ENCODE results near the gene SIM2.

SIM2 gene

DNA sequence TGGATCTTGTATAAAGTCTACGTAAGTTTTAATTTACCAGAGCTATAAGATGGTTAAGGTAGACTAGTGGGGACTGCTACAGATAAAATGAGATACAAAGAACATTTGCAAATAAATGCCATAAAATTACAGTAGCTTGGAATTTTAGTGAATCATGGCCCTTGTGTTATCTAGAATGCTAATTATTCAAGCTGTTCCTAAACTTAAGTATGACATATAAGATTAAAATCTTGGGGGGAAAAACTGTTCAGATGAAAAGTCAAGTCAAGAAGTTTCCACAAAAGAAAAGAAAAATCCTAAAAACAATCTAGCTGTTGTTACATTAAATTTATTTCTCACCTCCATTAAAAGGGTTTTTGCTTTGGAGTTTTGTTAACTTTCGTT is 51.7 kb downstream of the SIM2 start:
- no peaks in the 10 kb centered on the region for H3K36me3 ChIP-seq (replicated peaks)
- DNase-seq, result no peak
- TF ChIP-seq, protein P1, sequence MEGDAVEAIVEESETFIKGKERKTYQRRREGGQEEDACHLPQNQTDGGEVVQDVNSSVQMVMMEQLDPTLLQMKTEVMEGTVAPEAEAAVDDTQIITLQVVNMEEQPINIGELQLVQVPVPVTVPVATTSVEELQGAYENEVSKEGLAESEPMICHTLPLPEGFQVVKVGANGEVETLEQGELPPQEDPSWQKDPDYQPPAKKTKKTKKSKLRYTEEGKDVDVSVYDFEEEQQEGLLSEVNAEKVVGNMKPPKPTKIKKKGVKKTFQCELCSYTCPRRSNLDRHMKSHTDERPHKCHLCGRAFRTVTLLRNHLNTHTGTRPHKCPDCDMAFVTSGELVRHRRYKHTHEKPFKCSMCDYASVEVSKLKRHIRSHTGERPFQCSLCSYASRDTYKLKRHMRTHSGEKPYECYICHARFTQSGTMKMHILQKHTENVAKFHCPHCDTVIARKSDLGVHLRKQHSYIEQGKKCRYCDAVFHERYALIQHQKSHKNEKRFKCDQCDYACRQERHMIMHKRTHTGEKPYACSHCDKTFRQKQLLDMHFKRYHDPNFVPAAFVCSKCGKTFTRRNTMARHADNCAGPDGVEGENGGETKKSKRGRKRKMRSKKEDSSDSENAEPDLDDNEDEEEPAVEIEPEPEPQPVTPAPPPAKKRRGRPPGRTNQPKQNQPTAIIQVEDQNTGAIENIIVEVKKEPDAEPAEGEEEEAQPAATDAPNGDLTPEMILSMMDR (IDR thresholded peaks at IDR 0.05; ENCODE audit: low read depth, low read length, missing control alignments), result no peak

DNA sequence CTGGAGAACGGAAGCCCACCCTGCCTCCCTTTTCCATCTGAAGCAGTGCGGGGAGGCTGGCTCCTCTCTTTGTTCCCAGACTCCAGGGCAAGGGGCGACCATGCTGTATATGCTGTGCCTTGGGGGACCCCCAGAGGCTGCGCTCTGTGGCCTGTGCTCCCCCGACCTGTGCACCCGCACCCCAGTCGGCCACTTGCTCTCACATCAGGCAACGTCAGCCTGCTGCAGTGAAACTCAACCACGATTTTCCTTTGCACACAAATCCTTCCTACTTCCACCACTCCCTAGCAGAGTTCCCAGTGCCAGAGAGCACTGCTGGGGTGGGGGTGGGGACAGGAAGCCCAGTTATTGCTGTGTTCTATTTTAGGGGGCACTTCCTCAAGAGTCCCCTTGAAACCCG is 52.5 kb downstream of the SIM2 start:
- Histone ChIP-seq H3K27me3 (replicated peaks) (no peaks in the 10 kb centered on the region), H3K4me3 (ENCODE audit: low read depth, low read length) (no peak overlapping the region), H3K36me3 (replicated peaks) (no peaks in the 10 kb centered on the region), H3K27ac (no peak overlapping the region)
- TF ChIP-seq, protein P1 (IDR thresholded peaks at IDR 0.05; ENCODE audit: low read depth, low read length, missing control alignments), result no peak
- in situ Hi-C loops (cut with HindIII; ENCODE audit: low pct_ligation_motif_present, low sequenced_read_pairs), result no loop called here
- DNase-seq, result no peak

More for the DNA sequence above, 51.7 kb downstream of the SIM2 start:
- Histone ChIP-seq H3K4me3 (ENCODE audit: low read depth, low read length) (no peak overlapping the region), H3K27ac (peak overlapping the region; percentile 43), H3K27me3 (replicated peaks) (no peaks in the 10 kb centered on the region)
- in situ Hi-C loops (cut with HindIII; ENCODE audit: low pct_ligation_motif_present, low sequenced_read_pairs), result no loop called here

DNA sequence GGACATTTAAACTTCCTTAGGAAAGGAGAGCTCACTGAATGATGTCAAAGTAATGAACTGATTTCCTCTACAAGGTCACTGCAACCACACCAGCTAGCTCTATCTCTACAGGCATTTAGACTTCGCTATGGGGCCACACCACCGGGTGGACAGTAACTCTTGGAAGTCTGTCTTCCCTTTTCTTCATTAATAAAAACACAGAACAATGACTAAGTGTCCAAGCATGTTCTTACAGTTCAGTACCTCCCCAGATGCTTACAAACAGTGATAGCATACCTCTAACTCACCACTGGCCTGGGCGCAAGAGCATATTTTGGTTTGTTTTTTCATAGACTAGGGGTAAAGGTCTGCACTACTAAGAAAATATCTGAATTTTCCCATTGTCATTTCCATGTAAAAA is 54.6 kb downstream of the SIM2 start:
- in situ Hi-C loops (cut with HindIII; ENCODE audit: low pct_ligation_motif_present, low sequenced_read_pairs), result no loop called here
- Histone ChIP-seq H3K36me3 (replicated peaks) (no peaks in the 10 kb centered on the region), H3K27me3 (replicated peaks) (no peaks in the 10 kb centered on the region), H3K4me3 (ENCODE audit: low read depth, low read length) (no peak overlapping the region), H3K27ac (peak overlapping the region; percentile 72)
- peak; percentile 82 for DNase-seq
- TF ChIP-seq, protein P1 (IDR thresholded peaks at IDR 0.05; ENCODE audit: low read depth, low read length, missing control alignments), result no peak

GRCh38 chr21:36754241-36754898 is 55.5 kb downstream of the SIM2 start:
- peak; percentile 28 for DNase-seq
- Histone ChIP-seq H3K4me3 (ENCODE audit: low read depth, low read length) (no peak overlapping the region), H3K36me3 (replicated peaks) (no peaks in the 10 kb centered on the region), H3K27me3 (replicated peaks) (no peaks in the 10 kb centered on the region), H3K27ac (peak overlapping the region; percentile 72)
- TF ChIP-seq, protein P1 (IDR thresholded peaks at IDR 0.05; ENCODE audit: low read depth, low read length, missing control alignments), result peak; percentile 19
- in situ Hi-C loops (cut with HindIII; ENCODE audit: low pct_ligation_motif_present, low sequenced_read_pairs), result no loop called here

DNA sequence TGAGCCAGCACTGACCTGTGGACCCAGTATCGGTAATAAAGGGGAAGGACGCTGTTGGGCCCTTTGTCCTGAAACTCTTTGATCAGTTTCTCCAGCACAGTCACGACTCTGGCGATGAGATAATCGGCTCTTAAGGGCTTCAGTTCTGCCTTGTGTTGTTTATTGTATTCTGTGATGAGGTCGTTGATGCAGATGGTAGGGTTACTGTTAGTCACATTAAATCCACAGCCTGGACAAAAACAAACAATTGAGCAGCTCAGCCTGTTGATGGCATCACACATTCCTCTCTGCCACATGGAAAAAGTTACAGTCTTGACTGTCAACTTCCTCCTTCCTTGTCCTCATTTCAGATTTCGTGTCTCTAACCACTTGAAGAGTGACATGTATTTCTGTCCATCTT is 57.6 kb downstream of the SIM2 start:
- TF ChIP-seq, protein P1 (IDR thresholded peaks at IDR 0.05; ENCODE audit: low read depth, low read length, missing control alignments), result no peak
- Histone ChIP-seq H3K27ac (no peak overlapping the region), H3K36me3 (replicated peaks) (no peaks in the 10 kb centered on the region), H3K27me3 (replicated peaks) (no peaks in the 10 kb centered on the region), H3K4me3 (ENCODE audit: low read depth, low read length) (no peak overlapping the region)
- DNase-seq, result peak; percentile 23
- in situ Hi-C loops (cut with HindIII; ENCODE audit: low pct_ligation_motif_present, low sequenced_read_pairs), result no loop called here

GRCh38 chr21:36757196-36757595 is 58.3 kb downstream of the SIM2 start:
- Histone ChIP-seq H3K36me3 (replicated peaks) (no peaks in the 10 kb centered on the region), H3K4me3 (ENCODE audit: low read depth, low read length) (no peak overlapping the region), H3K27me3 (replicated peaks) (no peaks in the 10 kb centered on the region), H3K27ac (no peak overlapping the region)
- in situ Hi-C loops (cut with HindIII; ENCODE audit: low pct_ligation_motif_present, low sequenced_read_pairs), result no loop called here
- TF ChIP-seq, protein P1 (IDR thresholded peaks at IDR 0.05; ENCODE audit: low read depth, low read length, missing control alignments), result peak; percentile 16
- DNase-seq, result no peak

All from brain microvascular endothelial cell (primary cell).